Lung (tissue), 12 donors: ENCODE results near the gene GRID2. TPM values are rescaled to one million over a fixed set of nuclear protein-coding genes. Genes with fewer than 3 reads are reported as not detected.

Experiments
- ATAC-seq: fragments of 200-7000 bp; cut with Tn5 transposase; one replicate; pipeline ENCODE4 v1.9.1; 2020; ENCODE audit warnings: moderate number of reproducible peaks; ENCODE audit not compliant: insufficient read depth, low FRiP score
- DNase-seq, 3 donors: peaks; one replicate each; pipeline ENCODE4 v3.0.0-alpha.2; 2013 to 2017
- H3K27ac ChIP-seq, 2 donors: one replicate each; pipeline ENCODE4 v1.5.1; 2013; ENCODE audit warnings: mild to moderate bottlenecking in 2 of 2, moderate library complexity in 2 of 2, control low read depth in 1 of 2, inconsistent platforms in 1 of 2, low read depth in 1 of 2, low read length in 1 of 2
- H3K27me3 ChIP-seq, 3 donors: one replicate each; pipeline ENCODE4 v1.5.1; 2013; ENCODE audit warnings: low read length in 2 of 3; ENCODE audit not compliant: control insufficient read depth in 3 of 3, insufficient read depth in 3 of 3
- H3K36me3 ChIP-seq, 4 donors: one replicate each; pipeline ENCODE4 v1.5.1; 2013; ENCODE audit warnings: low read length in 4 of 4, mild to moderate bottlenecking in 1 of 4, moderate library complexity in 1 of 4; ENCODE audit not compliant: control insufficient read depth in 4 of 4, insufficient read depth in 4 of 4
- H3K4me1 ChIP-seq, 5 donors: one replicate each; pipeline ENCODE4 v1.5.1; 2013; ENCODE audit warnings: low read length in 5 of 5, mild to moderate bottlenecking in 2 of 5, moderate library complexity in 1 of 5; ENCODE audit not compliant: control insufficient read depth in 5 of 5, insufficient read depth in 5 of 5
- H3K4me3 ChIP-seq: one replicate; pipeline ENCODE4 v1.5.1; 2013; ENCODE audit warnings: mild to moderate bottlenecking, control low read depth, moderate library complexity
- H3K9ac ChIP-seq, 2 donors: one replicate each; pipeline ENCODE4 v1.5.1; 2013; ENCODE audit warnings: low read length in 2 of 2, control low read depth in 1 of 2; ENCODE audit not compliant: insufficient read depth in 1 of 2
- H3K9me3 ChIP-seq, 4 donors: one replicate each; pipeline ENCODE4 v1.5.1; 2013; ENCODE audit warnings: low read length in 3 of 4, mild to moderate bottlenecking in 1 of 4, moderate library complexity in 1 of 4; ENCODE audit not compliant: control insufficient read depth in 4 of 4, insufficient read depth in 3 of 4
- CTCF ChIP-seq: IDR thresholded peaks from 2 replicates; pipeline ENCODE4 v1.5.1; 2012; ENCODE audit warnings: mild to moderate bottlenecking; ENCODE audit errors: control extremely low read depth, extremely low read depth
- WGBS, 2 donors: extraction: QIAGEN DNeasy Blood & Tissue Kit; methylation state at CpG; one replicate each; pipeline ENCODE4 v1.1.7; 2013; 5-methylcytosine and 5-hydroxymethylcytosine counted together
- polyA plus RNA-seq, 2 donors: library from polyadenylated mRNA; stranded (reverse); fragments of 200-250 nt; gene quantifications; one replicate each; pipeline ENCODE4 v1.2.1, GENCODE V29; 2013
- total RNA-seq, 2 donors: library from RNA; depleted of rRNA in 1 of 2; stranded (reverse); fragments of >200 nt in 1 of 2; gene quantifications; one replicate each; pipeline ENCODE4 v1.2.1, GENCODE V29; 2014 to 2021
- donor health status: control.
- donor health status: control.
- donor health status: Bipolar disorder and iron deficiency.
- donor health status: healthy.
- donor health status: DM: yes; HTN: yes; CAD: no.

The GRID2 gene
- total and polyA plus RNA-seq, 4 donors = 0.09 to 1.3 TPM; not detected in 2

- H3K9me3 ChIP-seq = peaks cover 0 to 7% (median 0%) of the 10 kb centered on the region in 4 donors
- no peaks in the 10 kb centered on the region for H3K27me3 ChIP-seq
- H3K27ac ChIP-seq = no peak overlapping the region
- no peak overlapping the region for H3K4me3 ChIP-seq
- ATAC-seq (no peak), DNase-seq (no peak)
- no peak for TF ChIP-seq CTCF
- H3K4me1 ChIP-seq = no peaks in the 10 kb centered on the region
- WGBS, 2 donors = 88 to 90% methylated on average over 2 of the region's 2 CpGs
- H3K9ac ChIP-seq = no peak overlapping the region
- no peaks in the 10 kb centered on the region for H3K36me3 ChIP-seq
These were observed 295.3 kb downstream of the GRID2 start for GRCh38 chr4:92599044-92599443.

GRCh38 chr4:92600638-92601037 lies 296.9 kb downstream of the GRID2 start:
- H3K27ac ChIP-seq = no peak overlapping the region
- H3K4me1 ChIP-seq = no peaks in the 10 kb centered on the region
- ATAC-seq = no peak
- H3K27me3 ChIP-seq = no peaks in the 10 kb centered on the region
- no peaks in the 10 kb centered on the region for H3K36me3 ChIP-seq
- H3K4me3 ChIP-seq = no peak overlapping the region
- DNase-seq = no peak
- WGBS, 2 donors = 85 to 86% methylated on average over 6 of the region's 6 CpGs
- H3K9ac ChIP-seq = no peak overlapping the region
- H3K9me3 ChIP-seq = peaks cover 0 to 7% (median 0%) of the 10 kb centered on the region in 4 donors
- no peak for TF ChIP-seq CTCF

GRCh38 chr4:92606227-92606626 lies 302.5 kb downstream of the GRID2 start:
- no peak for ATAC-seq
- Histone ChIP-seq H3K9me3 (peaks cover 0 to 7% (median 0%) of the 10 kb centered on the region in 4 donors), H3K9ac (no peak overlapping the region), H3K36me3 (no peaks in the 10 kb centered on the region), H3K4me1 (no peaks in the 10 kb centered on the region), H3K27ac (no peak overlapping the region), H3K27me3 (no peaks in the 10 kb centered on the region), H3K4me3 (no peak overlapping the region)
- no peak for TF ChIP-seq CTCF
- 84 to 85% methylated on average over 2 of the region's 2 CpGs for WGBS, 2 donors
- no peak for DNase-seq

- ATAC-seq (no peak), DNase-seq (no peak)
- 69 to 80% methylated on average over 1 of the region's 1 CpG for WGBS, 2 donors
- TF ChIP-seq CTCF = no peak
- Histone ChIP-seq H3K27ac (no peak overlapping the region), H3K9ac (no peak overlapping the region), H3K4me1 (no peaks in the 10 kb centered on the region), H3K36me3 (no peaks in the 10 kb centered on the region), H3K27me3 (no peaks in the 10 kb centered on the region), H3K9me3 (peaks cover 0 to 3% (median 0%) of the 10 kb centered on the region in 4 donors), H3K4me3 (no peak overlapping the region)
These were observed 311.3 kb downstream of the GRID2 start for GRCh38 chr4:92615049-92615448.
